GM12874 (cell line): ENCODE results near the gene RBBP8NL.

Experiments used
- TF ChIP-seq, protein P1 (sequence below): IDR thresholded peaks from 2 replicates; pipeline ENCODE4 v1.5.1; 2011; ENCODE audit warnings: low read depth, mild to moderate bottlenecking, control low read depth, low read length, moderate library complexity; ENCODE audit not compliant: insufficient read depth

The RBBP8NL gene

DNA sequence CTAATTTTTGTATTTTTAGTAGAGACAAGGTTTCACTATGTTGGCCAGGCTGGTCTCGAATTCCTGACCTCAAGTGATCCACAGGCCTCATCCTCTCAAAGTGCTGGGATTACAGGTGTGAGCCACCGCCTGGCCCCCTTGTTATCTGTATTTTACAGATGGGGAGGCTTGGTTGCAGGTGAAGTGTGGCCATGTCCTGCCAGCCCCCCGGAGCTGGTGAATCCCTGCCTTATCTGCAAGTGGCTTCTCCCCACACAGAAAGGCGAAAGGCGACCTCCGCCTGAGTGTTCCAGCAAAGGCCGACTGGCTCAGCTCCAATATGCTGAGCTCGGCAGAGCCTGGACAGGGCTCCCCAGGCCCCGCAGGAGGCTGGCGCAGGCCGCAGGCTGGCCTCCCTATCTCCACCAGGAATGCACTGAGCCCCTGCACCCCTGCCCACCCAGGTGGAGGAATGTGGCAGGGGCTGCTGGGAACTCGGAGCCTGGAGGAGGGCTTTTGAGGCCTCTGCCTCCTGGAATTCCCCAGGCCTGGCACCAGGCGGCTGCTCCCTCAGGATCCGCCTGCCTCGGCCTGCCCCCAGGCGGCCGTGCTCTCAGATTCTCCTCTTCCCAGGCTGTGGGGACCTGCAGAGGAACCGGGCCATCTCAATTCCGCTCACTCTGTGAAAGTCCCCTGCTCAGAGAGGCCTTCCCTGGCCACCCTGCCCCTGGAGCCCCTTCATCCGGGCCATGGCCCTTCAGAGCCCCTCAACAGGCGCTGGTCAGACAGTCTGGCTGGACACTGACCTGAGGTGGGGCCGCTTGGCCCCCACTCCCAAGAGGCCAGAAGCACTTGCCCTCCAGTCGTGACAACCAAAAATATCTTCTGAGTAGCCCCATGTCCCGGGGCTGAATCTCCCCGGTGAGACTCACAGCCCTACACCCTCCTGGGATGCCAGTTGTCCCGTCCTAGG lies 51.0 kb downstream of the RBBP8NL start:
- TF ChIP-seq, protein P1, sequence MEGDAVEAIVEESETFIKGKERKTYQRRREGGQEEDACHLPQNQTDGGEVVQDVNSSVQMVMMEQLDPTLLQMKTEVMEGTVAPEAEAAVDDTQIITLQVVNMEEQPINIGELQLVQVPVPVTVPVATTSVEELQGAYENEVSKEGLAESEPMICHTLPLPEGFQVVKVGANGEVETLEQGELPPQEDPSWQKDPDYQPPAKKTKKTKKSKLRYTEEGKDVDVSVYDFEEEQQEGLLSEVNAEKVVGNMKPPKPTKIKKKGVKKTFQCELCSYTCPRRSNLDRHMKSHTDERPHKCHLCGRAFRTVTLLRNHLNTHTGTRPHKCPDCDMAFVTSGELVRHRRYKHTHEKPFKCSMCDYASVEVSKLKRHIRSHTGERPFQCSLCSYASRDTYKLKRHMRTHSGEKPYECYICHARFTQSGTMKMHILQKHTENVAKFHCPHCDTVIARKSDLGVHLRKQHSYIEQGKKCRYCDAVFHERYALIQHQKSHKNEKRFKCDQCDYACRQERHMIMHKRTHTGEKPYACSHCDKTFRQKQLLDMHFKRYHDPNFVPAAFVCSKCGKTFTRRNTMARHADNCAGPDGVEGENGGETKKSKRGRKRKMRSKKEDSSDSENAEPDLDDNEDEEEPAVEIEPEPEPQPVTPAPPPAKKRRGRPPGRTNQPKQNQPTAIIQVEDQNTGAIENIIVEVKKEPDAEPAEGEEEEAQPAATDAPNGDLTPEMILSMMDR, result no peak

DNA sequence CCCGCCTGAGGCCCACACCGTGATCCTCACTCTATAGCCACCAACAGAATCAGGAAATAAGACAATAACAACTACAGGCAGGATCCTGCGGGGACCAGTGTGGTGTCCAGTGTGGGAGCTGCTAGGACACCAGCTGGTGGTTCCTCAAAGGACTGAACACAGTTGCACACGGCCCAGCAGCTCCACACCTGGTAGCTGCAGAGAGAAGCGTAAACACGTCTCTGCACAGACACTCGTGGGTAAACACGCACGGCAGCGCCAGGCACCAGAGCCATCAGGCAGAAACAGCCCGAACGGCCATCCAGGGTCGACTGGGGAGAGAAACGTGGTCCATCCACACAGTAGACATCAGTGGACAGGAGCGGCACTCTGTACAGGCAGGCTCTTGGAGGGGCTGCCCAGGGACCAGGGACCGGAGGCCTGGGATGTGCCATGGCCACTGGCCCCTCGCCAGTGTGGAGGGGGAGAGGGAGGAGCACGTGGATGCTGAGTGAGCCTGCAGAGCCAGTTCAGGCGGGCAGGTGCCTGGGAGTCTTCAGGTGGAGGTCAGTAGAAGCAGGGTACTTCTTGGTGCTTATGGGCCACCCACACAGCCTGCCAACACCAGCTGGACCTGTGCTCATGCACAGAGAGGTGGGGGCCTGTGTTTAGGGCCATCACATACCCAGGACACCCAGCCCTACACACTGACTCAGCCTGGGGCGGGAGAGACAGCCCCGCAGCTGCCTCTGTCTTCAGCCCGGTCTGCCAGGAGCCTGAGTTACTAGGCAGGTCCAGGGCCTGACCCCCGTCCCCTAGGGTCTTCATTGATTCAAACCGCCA lies 52.8 kb downstream of the RBBP8NL start:
- TF ChIP-seq, protein P1, result no peak

DNA sequence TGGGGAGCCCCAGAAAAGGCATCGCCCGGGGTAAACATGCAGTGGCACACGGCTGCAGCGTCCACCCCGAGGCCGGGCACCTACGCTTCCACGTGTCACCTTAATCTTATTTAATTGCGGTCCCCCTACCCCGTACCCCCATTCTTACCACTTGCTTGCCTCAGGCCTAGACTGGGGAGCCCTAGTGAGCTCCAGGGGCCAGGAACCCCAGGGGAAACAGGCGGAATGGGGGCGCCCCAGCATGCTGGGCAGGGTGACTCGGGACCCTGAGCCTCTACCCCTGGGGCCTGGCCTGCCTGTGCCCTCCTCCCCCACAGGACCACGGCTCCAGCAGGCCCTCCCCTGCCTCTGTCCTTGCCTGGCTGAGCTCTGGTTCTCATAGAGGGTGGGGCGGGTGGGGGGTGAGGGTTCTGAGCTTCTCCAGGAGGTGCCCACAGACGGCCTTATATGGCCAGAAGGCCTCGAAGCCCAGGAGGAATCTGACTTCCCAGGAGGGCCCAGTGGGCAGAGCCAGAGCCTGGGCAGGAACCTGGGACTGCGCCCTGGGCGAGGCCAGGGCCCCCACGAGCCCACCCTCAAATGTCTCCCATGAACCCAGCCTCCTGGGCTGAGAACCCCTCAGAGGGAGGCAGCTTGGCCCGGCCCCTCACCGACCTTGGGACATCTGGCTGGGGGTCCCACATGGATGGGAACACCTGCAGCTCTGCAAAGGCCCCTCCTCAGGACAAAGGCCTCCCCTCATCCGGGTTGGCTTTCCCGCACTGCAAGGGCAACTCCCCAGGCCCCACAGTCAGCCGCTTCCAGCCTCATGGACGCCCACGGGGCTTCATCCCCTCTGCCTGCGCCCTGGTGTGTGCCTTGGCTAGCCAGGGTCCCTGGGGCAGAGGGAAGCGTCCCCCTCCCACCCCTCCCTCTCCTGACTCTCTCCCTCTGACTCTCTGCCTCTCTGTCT lies 55.0 kb downstream of the RBBP8NL start:
- TF ChIP-seq, protein P1, result no peak

DNA sequence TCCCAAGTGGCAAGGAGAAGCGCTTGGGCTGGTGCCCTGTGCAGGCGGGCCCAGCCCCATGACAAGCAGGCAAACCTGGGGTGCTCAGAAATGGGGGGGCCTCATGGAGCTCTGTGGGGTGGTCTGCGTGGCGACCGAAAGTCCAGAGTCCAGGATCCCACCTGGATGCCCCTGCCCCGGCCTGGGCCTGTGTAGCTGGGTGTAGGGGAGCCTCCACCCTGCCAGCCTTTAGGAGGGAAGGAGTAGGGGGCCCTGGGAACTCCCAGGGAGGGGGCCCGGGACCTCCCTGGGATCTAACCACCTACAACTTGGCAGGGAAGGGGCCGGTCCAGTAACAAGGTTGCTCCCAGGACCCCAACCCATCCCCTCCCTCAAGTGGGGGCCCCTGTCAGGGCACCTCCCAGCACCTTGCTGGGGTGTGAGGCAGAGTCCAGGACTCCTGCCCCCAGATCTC lies 55.7 kb downstream of the RBBP8NL start:
- TF ChIP-seq, protein P1, result no peak

DNA sequence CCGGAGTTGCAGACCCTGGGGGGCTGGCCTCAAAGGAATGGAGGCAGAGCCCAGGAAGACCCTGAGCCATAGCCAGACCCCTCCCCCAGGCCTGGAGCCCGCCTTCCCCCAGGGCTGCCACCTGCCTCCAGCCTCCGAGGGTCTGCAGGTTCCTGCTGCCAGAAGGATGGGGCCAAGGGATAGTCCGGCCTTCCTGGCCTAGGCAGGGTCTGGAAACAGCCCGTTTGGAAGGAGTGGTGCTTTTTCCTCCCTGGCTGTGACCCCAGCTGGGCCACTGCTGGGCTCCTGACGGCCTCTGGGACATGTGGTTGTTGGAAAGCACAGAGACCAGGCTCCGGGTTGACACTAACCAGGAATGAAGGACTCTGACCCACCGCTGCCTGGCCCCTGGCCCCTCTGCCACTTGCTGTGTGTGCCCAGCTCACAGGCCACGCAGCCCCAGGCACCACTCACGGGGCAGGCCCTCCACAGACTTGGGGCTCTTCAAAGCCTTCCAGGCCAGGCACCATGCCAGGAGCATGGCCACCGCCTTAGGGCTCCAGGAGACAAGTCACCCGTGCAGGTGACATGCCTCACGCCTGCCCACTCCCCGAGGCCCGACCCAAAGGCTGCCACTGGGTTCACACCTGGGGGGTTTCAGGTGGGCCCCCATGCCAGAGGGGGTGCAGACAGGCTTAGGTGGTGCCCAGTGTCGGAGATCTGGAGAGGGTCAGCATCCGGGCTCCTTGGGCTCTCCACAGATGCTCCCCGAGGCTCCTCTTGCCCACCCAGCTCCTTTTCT lies 56.3 kb downstream of the RBBP8NL start:
- TF ChIP-seq, protein P1, result no peak

DNA sequence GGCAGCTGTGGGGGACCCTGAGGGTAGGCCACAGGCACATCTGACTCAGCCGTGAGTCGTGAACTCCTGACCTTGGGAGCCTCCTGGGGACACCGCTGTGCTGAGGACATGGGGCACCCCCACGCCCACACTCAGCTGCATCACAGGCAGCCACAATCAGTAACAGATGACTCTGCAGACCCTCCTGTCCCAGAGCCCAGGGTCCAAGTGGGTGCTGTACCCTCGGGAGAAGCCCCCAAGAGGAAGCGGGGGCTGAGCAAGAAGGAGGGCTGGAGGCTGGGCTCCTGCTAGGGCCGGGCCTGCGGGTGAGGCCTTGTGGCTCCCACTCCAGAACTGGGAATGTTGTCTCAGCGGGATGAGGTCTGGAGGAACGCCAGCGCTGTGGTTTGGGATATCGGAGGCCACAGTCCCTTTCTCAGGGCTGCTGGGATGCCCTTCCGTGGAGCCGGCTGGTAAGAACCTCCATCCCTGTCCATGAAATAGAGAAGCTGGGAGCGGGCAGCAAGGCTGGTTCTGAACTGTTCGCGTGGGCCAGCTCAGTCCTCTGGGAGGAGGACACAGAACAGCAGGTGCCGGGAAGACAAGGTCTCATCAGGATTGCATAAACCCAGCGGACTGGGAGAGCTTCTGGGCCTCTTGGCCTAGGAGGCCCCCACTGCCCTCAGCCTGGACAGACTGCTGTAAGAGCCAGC lies 57.1 kb downstream of the RBBP8NL start:
- TF ChIP-seq, protein P1, result no peak
